Posterior cingulate gyrus (tissue), 11 donors: ENCODE data around the gene RHOH.
"Not testable (repeated sequence)": the region's sequence is repeated elsewhere in the genome, so short reads cannot be mapped to it uniquely, and the experiment has no call there.

Experiments used
- DNase-seq, 10 donors: peaks; one replicate each; pipeline versions ENCODE4 v3.0.0 to v3.0.0-alpha.2; 2020 to 2021; ENCODE audit warnings: mixed read lengths in 3 of 10
- intact Hi-C: fragments of 100-400 bp; cut with DNase I; formaldehyde crosslinking; loops from one replicate; pipeline ENCODE4 v1.15.1; 2023

RHOH gene

GRCh38 chr4:40196724-40197281 is at the start of gene RHOH:
TSS of gene RHOH (plus strand) at chr4:40197031. CDS start at chr4:40243387, 46,356 bp downstream.
- intact Hi-C loops, result no loop called here
- no peak for DNase-seq

GRCh38 chr4:40147490-40147889 is 49.3 kb upstream of the RHOH start:
- DNase-seq, result peak in 1 of 10 donors; percentile 48
- intact Hi-C loops, result not testable (repeated sequence)

- peak in 3 of 10 donors; percentile 13 to 41 (median 23) for DNase-seq
- intact Hi-C loops, result loop anchor here (2.0 kb wide), 1 partner anchor 159 kb away; no protein-coding TSS in a partner anchor
Observed at GRCh38 chr4:40149960-40150385, 46.9 kb upstream of the RHOH start.

- intact Hi-C loops, result loop anchor here (2.0 kb wide), 1 partner anchor 158 kb away; no protein-coding TSS in a partner anchor
- DNase-seq, result no peak
Observed at GRCh38 chr4:40150932-40151331, 45.9 kb upstream of the RHOH start.

- intact Hi-C loops, result no loop called here
- DNase-seq, result no peak
Observed at GRCh38 chr4:40152637-40153036, 44.2 kb upstream of the RHOH start.

GRCh38 chr4:40157436-40157835 is 39.4 kb upstream of the RHOH start:
- intact Hi-C loops, result no loop called here
- no peak for DNase-seq

- no peak for DNase-seq
- intact Hi-C loops, result no loop called here
Observed at GRCh38 chr4:40160258-40160657, 36.6 kb upstream of the RHOH start.

GRCh38 chr4:40164459-40164858 is 32.4 kb upstream of the RHOH start:
- no peak for DNase-seq
- intact Hi-C loops, result no loop called here

GRCh38 chr4:40165916-40166315 is 30.9 kb upstream of the RHOH start:
- DNase-seq, result no peak
- intact Hi-C loops, result no loop called here

GRCh38 chr4:40168070-40168469 is 28.8 kb upstream of the RHOH start:
- no peak for DNase-seq
- intact Hi-C loops, result no loop called here

- DNase-seq, result no peak
- intact Hi-C loops, result no loop called here
Observed at GRCh38 chr4:40170588-40170987, 26.2 kb upstream of the RHOH start.

- no peak for DNase-seq
- intact Hi-C loops, result no loop called here
Observed at GRCh38 chr4:40173470-40173875, 23.4 kb upstream of the RHOH start.

- intact Hi-C loops, result no loop called here
- no peak for DNase-seq
Observed at GRCh38 chr4:40176602-40177001, 20.2 kb upstream of the RHOH start.

- DNase-seq, result no peak
- intact Hi-C loops, result no loop called here
Observed at GRCh38 chr4:40177591-40177990, 19.2 kb upstream of the RHOH start.

GRCh38 chr4:40178672-40179071 is 18.2 kb upstream of the RHOH start:
- intact Hi-C loops, result no loop called here
- no peak for DNase-seq

GRCh38 chr4:40179360-40179759 is 17.5 kb upstream of the RHOH start:
- intact Hi-C loops, result no loop called here
- no peak for DNase-seq

GRCh38 chr4:40180356-40180755 is 16.5 kb upstream of the RHOH start:
- intact Hi-C loops, result no loop called here
- DNase-seq, result no peak

GRCh38 chr4:40182001-40182400 is 14.8 kb upstream of the RHOH start:
- no peak for DNase-seq

GRCh38 chr4:40182954-40183353 is 13.9 kb upstream of the RHOH start:
- DNase-seq, result no peak
- intact Hi-C loops, result no loop called here

More at GRCh38 chr4:40182001-40182400, 14.8 kb upstream of the RHOH start:
- intact Hi-C loops, result no loop called here

- no peak for DNase-seq
- intact Hi-C loops, result no loop called here
Observed at GRCh38 chr4:40183615-40184411, 13.0 kb upstream of the RHOH start.

GRCh38 chr4:40185830-40186664 is 10.8 kb upstream of the RHOH start:
- no peak for DNase-seq
- intact Hi-C loops, result no loop called here
